Measurements from ENCODE around the gene NBAS. TPM values are rescaled to one million over a fixed set of nuclear protein-coding genes. Genes with fewer than 3 reads are reported as not detected.
A peak's percentile ranks its signal among the peaks of the same experiment; 100 is the strongest.

Gene NBAS
- total RNA-seq, 2 experiments from 2014 or later = 24.3 to 25.5 TPM

GRCh38 chr2:15565392-15565791 is 4.3 kb upstream of the NBAS start:
- POLR2A ChIA-PET = no interaction called here

GRCh38 chr2:15563227-15564100 is 2.3 kb upstream of the NBAS start:
- H3K27ac ChIP-seq (ENCODE audit: low read depth in 1 of 2, low read length in 2 of 2) = no peak overlapping the region
- CTCF ChIA-PET = no interaction called here
- no peak overlapping the region for H3K4me3 ChIP-seq (ENCODE audit: low read length)
- DNase-seq = no peak
- POLR2A ChIA-PET = interaction anchor here (1.7 to 3.9 kb wide), 2 partner anchors 14 to 28 kb away, joined by 6 to 38 read pairs; partner anchors contain the start of gene DDX1
- H3K4me1 ChIP-seq (ENCODE audit: insufficient read depth, low read length) = peaks cover 10% of the 10 kb centered on the region
- ATAC-seq (ENCODE audit: poor library complexity) = no peak
- H3K36me3 ChIP-seq (ENCODE audit: insufficient read depth, low read length) = no peaks in the 10 kb centered on the region
- H3K27ac Mint-ChIP-seq = peak overlapping the region; percentile 88
- peaks cover 5% of the 10 kb centered on the region for H3K27me3 Mint-ChIP-seq
- H3K4me1 Mint-ChIP-seq (ENCODE audit: low read depth) = peaks cover 45% of the 10 kb centered on the region
- no peak for TF ChIP-seq CTCF (IDR thresholded peaks at IDR 0.05)
- H3K4me3 Mint-ChIP-seq = peak overlapping the region; percentile 63
- H3K36me3 Mint-ChIP-seq (ENCODE audit: low read depth) = peaks cover 16% of the 10 kb centered on the region
- no peaks in the 10 kb centered on the region for H3K9me3 Mint-ChIP-seq
- intact Hi-C loops (cut with DNase I, micrococcal nuclease) = no loop called here
- H3K9me3 ChIP-seq (ENCODE audit: control insufficient read depth in 1 of 2, insufficient read depth in 1 of 2, low read length in 2 of 2) = no peaks in the 10 kb centered on the region
- no peaks in the 10 kb centered on the region for H3K27me3 ChIP-seq (ENCODE audit: control insufficient read depth in 1 of 2, insufficient read depth in 2 of 2, low read length in 2 of 2)

More at GRCh38 chr2:15565392-15565791, 4.3 kb upstream of the NBAS start:
- H3K27me3 Mint-ChIP-seq = peaks cover 5% of the 10 kb centered on the region
- Histone ChIP-seq H3K4me1 (ENCODE audit: insufficient read depth, low read length) (peaks cover 5% of the 10 kb centered on the region), H3K27me3 (ENCODE audit: control insufficient read depth in 1 of 2, insufficient read depth in 2 of 2, low read length in 2 of 2) (no peaks in the 10 kb centered on the region), H3K27ac (ENCODE audit: low read depth in 1 of 2, low read length in 2 of 2) (no peak overlapping the region), H3K4me3 (ENCODE audit: low read length) (no peak overlapping the region), H3K9me3 (ENCODE audit: control insufficient read depth in 1 of 2, insufficient read depth in 1 of 2, low read length in 2 of 2) (no peaks in the 10 kb centered on the region), H3K36me3 (ENCODE audit: insufficient read depth, low read length) (no peaks in the 10 kb centered on the region)
- no peak overlapping the region for H3K4me3 Mint-ChIP-seq
- H3K36me3 Mint-ChIP-seq (ENCODE audit: low read depth) = peaks cover 13% of the 10 kb centered on the region
- no peak overlapping the region for H3K27ac Mint-ChIP-seq
- intact Hi-C loops (cut with DNase I, micrococcal nuclease) = no loop called here
- ATAC-seq (ENCODE audit: poor library complexity) (no peak), DNase-seq (no peak)
- no peak for TF ChIP-seq CTCF (IDR thresholded peaks at IDR 0.05)
- peaks cover 29% of the 10 kb centered on the region for H3K4me1 Mint-ChIP-seq (ENCODE audit: low read depth)
- CTCF ChIA-PET = no interaction called here
- H3K9me3 Mint-ChIP-seq = no peaks in the 10 kb centered on the region

GRCh38 chr2:15562354-15563031 is 1.4 kb upstream of the NBAS start:
- Histone ChIP-seq H3K4me3 (ENCODE audit: low read length) (no peak overlapping the region), H3K4me1 (ENCODE audit: insufficient read depth, low read length) (peaks cover 13% of the 10 kb centered on the region), H3K27me3 (ENCODE audit: control insufficient read depth in 1 of 2, insufficient read depth in 2 of 2, low read length in 2 of 2) (no peaks in the 10 kb centered on the region), H3K9me3 (ENCODE audit: control insufficient read depth in 1 of 2, insufficient read depth in 1 of 2, low read length in 2 of 2) (no peaks in the 10 kb centered on the region), H3K27ac (ENCODE audit: low read depth in 1 of 2, low read length in 2 of 2) (peak overlapping the region in 1 of 2 donors; percentile 48), H3K36me3 (ENCODE audit: insufficient read depth, low read length) (no peaks in the 10 kb centered on the region)
- Mint-ChIP-seq H3K36me3 (ENCODE audit: low read depth) (peaks cover 22% of the 10 kb centered on the region), H3K4me3 (peak overlapping the region; percentile 99), H3K4me1 (ENCODE audit: low read depth) (peaks cover 52% of the 10 kb centered on the region), H3K27ac (peak overlapping the region; percentile 88), H3K27me3 (no peaks in the 10 kb centered on the region), H3K9me3 (no peaks in the 10 kb centered on the region)
- intact Hi-C loops (cut with DNase I, micrococcal nuclease) = no loop called here
- TF ChIP-seq CTCF (IDR thresholded peaks at IDR 0.05) = no peak
- ATAC-seq (ENCODE audit: poor library complexity) (no peak), DNase-seq (no peak)
- CTCF ChIA-PET = interaction anchor here (0.9 to 2.0 kb wide), 2 partner anchors 15 to 26 kb away, joined by 3 to 8 read pairs; no protein-coding TSS in a partner anchor
- POLR2A ChIA-PET = interaction anchor here (1.0 to 3.9 kb wide), 5 partner anchors 8 to 32 kb away, joined by 4 to 38 read pairs (median 6); partner anchors contain the start of gene DDX1

All from CD4-positive, alpha-beta T cell (primary cell).